Coronary artery (tissue), 2 donors: ENCODE data around the gene ARHGAP30.
A peak's percentile ranks its signal among the peaks of the same experiment; 100 is the strongest.
"Not testable (repeated sequence)": the region's sequence is repeated elsewhere in the genome, so short reads cannot be mapped to it uniquely, and the experiment has no call there.

Experiments
- DNase-seq: peaks from one replicate; pipeline ENCODE4 v3.0.0-alpha.2; 2017; ENCODE audit warnings: low spot score
- H3K27ac ChIP-seq, 2 donors: fragments of 200-600 bp; sonication (generic); one replicate each; pipeline ENCODE4 v1.5.1; 2016 to 2019
- H3K4me3 ChIP-seq: fragments of 200-600 bp; sonication (generic); 2 replicates; pipeline ENCODE4 v1.5.1; 2016; ENCODE audit warnings: mild to moderate bottlenecking, moderate library complexity
- TF ChIP-seq, protein P1 (sequence below): fragments of 200-600 bp; sonication (generic); IDR thresholded peaks from one replicate; pipeline ENCODE4 v1.5.1; 2019; ENCODE audit warnings: antibody characterized with exemption

The ARHGAP30 gene

GRCh38 chr1:161070761-161071160 is 1.1 kb upstream of the ARHGAP30 start:
- Histone ChIP-seq H3K27ac (no peak overlapping the region), H3K4me3 (no peak overlapping the region)
- TF ChIP-seq, protein P1, sequence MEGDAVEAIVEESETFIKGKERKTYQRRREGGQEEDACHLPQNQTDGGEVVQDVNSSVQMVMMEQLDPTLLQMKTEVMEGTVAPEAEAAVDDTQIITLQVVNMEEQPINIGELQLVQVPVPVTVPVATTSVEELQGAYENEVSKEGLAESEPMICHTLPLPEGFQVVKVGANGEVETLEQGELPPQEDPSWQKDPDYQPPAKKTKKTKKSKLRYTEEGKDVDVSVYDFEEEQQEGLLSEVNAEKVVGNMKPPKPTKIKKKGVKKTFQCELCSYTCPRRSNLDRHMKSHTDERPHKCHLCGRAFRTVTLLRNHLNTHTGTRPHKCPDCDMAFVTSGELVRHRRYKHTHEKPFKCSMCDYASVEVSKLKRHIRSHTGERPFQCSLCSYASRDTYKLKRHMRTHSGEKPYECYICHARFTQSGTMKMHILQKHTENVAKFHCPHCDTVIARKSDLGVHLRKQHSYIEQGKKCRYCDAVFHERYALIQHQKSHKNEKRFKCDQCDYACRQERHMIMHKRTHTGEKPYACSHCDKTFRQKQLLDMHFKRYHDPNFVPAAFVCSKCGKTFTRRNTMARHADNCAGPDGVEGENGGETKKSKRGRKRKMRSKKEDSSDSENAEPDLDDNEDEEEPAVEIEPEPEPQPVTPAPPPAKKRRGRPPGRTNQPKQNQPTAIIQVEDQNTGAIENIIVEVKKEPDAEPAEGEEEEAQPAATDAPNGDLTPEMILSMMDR = no peak
- DNase-seq = no peak

DNA sequence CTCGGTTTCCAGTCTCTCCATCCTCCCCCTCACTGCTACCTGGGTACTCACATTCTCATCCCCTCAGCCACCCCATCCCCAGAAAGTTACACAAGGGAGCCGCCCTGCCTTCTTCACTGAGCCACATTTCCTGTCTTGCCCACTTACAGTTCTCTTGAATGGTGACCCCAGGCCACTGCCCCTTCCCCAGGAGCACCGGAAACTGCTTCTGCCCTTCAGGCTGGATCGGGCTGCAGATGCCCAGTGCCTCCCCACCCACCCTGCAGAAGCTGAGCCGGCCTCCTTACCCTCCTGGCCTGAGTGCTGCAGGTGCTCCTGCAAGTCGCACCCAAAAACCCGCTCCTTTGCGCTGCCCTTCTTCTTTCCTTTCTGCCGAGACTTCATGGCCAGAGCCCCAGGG is 450 bp downstream of the ARHGAP30 start:
- no peak for DNase-seq
- TF ChIP-seq, protein P1 = no peak
- Histone ChIP-seq H3K27ac (peak overlapping the region in 1 of 2 donors; percentile 80), H3K4me3 (peak overlapping the region; percentile 65)

DNA sequence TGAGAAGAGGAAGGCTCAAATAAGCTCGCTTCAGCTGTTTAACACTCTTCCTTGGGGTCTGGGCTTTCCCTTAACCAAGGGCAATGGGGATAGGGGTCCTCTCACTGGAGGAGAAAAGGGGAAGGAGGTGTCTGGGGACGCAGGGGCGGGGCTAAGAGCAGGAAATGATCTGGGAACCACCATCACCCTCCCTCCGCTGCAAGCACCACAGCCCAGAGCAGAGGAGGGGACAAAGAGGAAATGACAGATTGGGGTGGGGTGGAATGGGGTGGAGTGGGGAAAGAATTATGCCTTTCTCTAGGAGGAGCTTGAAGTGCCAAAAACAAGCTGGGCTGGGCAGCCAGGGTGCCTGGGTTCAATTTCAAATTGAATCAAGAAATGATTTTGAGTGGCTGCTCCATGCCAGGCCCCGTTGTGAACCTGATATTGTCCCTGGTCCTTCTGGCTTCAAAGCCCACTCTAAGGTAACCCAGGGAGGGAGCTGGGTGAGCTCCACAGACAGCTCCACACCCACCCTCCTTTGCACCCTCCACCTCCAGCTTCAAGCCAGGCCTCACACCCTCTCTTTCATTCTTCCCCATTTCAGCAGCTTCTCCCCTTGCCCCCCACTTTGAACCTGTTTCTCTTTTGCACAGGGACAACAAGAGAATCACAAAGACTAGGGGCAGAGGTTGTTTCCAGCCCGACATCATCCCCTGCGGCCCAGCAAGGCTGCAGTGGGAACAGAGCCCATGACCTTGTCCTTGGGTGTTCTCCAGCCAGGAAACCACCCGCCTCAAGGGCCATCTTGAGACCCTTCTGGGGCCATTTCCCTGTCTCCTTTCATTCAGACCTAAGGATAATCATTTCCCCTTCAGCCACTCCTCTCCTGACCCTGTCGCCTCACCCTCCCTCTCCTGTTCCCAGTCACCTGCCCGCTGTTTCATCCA is 1.1 kb downstream of the ARHGAP30 start:
- H3K27ac ChIP-seq = peak overlapping the region in 1 of 2 donors; percentile 80
- TF ChIP-seq, protein P1 = no peak
- peak overlapping the region; percentile 65 for H3K4me3 ChIP-seq
- no peak for DNase-seq

DNA sequence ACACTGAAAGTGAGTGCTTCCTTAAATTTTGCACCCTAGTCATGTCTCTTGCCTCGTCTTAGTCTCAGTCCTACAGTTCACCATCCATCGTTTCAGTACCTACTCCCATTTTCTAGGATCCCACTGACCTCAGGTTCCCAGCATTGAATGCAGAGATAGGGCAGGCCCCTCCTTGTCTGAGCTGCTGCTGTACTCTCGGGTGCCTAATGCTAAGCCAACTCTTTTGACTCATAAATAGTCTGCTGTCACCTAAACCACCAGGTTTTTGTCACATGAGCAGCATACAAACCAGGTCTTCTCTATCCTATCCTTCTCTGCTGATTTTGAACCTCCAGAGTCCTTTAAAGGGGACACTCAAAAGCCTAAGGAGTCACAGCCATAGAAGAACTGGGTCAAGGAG is 3.0 kb downstream of the ARHGAP30 start:
- DNase-seq = no peak
- Histone ChIP-seq H3K27ac (no peak overlapping the region), H3K4me3 (no peak overlapping the region)
- TF ChIP-seq, protein P1 = no peak

GRCh38 chr1:161065681-161066080 is 4.0 kb downstream of the ARHGAP30 start:
- DNase-seq, H3K27ac ChIP-seq, H3K4me3 ChIP-seq: not testable (repeated sequence)

DNA sequence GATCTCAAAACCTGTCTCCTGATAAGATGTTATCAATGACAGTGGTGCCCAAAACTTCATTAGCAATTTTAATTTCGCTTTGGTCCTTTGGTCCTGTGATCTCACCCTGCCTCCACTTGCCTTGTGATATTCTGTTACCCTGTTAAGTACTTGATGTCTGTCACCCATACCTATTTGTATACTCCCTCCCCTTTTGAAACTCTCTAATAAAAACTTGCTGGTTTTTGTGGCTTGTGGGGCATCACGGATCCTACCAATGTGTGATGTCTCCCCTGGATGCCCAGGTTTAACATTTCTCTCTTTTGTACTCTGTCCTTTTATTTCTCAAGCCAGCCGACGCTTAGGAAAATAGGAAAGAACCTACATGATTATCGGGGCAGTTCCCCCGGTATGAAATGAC is 5.8 kb downstream of the ARHGAP30 start:
- not testable (repeated sequence) for DNase-seq, H3K4me3 ChIP-seq, H3K27ac ChIP-seq

DNA sequence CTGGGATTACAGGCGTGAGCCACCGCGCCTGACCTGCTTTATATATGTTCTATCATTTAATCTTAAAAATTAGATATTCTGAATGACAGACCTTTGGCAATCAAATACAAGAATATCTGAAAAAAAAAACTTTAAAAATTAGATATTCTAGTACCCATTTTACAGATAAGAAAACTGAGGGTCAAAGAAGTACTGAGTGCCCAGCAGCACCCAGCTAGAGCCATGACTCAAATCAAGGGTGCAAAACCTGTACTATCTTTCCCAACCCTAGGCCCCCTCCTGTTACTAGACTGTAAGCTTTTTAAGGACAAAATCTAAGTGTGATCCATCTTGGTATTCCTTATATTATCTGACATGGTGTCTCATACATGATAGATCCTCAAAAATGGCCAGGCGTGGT is 8.3 kb downstream of the ARHGAP30 start:
- no peak for DNase-seq

GRCh38 chr1:161059293-161059692 is 10.4 kb downstream of the ARHGAP30 start:
- H3K4me3 ChIP-seq = no peak overlapping the region
- TF ChIP-seq, protein P1 = no peak
- H3K27ac ChIP-seq = no peak overlapping the region
- no peak for DNase-seq

More for the DNA sequence above, 8.3 kb downstream of the ARHGAP30 start:
- H3K4me3 ChIP-seq = no peak overlapping the region
- H3K27ac ChIP-seq = no peak overlapping the region
- TF ChIP-seq, protein P1 = no peak
